Vagina (tissue), 2 donors: ENCODE measurements around the gene SESTD1. TPM values are rescaled to one million over a fixed set of nuclear protein-coding genes. Genes with fewer than 3 reads are reported as not detected.

ENCODE experiments used
- DNase-seq, 2 donors: peaks; one replicate each; pipeline ENCODE4 v3.0.0-alpha.2; 2017; ENCODE audit errors: extremely low spot score in 2 of 2
- H3K27ac ChIP-seq: fragments of 200-600 bp; sonication (generic); one replicate; pipeline ENCODE4 v1.5.1; 2019
- H3K27me3 ChIP-seq: fragments of 200-600 bp; sonication (generic); one replicate; pipeline ENCODE4 v1.5.1; 2019
- H3K36me3 ChIP-seq, 2 donors: fragments of 200-600 bp; sonication (generic); one replicate each; pipeline ENCODE4 v1.5.1; 2017 to 2019
- H3K4me1 ChIP-seq: fragments of 200-600 bp; sonication (generic); one replicate; pipeline ENCODE4 v1.5.1; 2019
- H3K4me3 ChIP-seq, 2 donors: fragments of 200-600 bp; sonication (generic); 1 replicate in 1 of 2; 2 replicates in 1 of 2; pipeline ENCODE4 v1.5.1; 2016 to 2019
- H3K9me3 ChIP-seq: fragments of 200-600 bp; sonication (generic); one replicate; pipeline ENCODE4 v1.5.1; 2019
- CTCF ChIP-seq, 3 experiments: fragments of 450-650 bp in 2 of 3; fragments of 200-600 bp in 1 of 3; sonication (generic) in 1 of 3; IDR thresholded peaks; one replicate each; pipeline ENCODE4 v1.5.1; 2017 to 2019; ENCODE audit warnings: antibody characterized with exemption in 3 of 3, mild to moderate bottlenecking in 2 of 3, moderate library complexity in 2 of 3
- POLR2A ChIP-seq, 2 donors: fragments of 450-650 bp; IDR thresholded peaks; one replicate each; pipeline ENCODE4 v1.6.1; 2017; ENCODE audit warnings: antibody characterized with exemption in 2 of 2, mild to moderate bottlenecking in 2 of 2, moderate library complexity in 2 of 2
- POLR2AphosphoS5 ChIP-seq, 2 donors: sonication (generic); formaldehyde crosslinking; IDR thresholded peaks; one replicate each; pipeline ENCODE4 v1.9.0; 2017; ENCODE audit warnings: antibody characterized with exemption in 2 of 2, mild to moderate bottlenecking in 2 of 2, low read depth in 1 of 2; ENCODE audit not compliant: insufficient read depth in 1 of 2
- intact Hi-C: fragments of 100-400 bp; cut with DNase I; formaldehyde crosslinking; loops from one replicate; pipeline ENCODE4 v1.15.1; 2023
- total RNA-seq: library from RNA; depleted of rRNA; stranded (reverse); fragments of >200 nt; gene quantifications from one replicate; pipeline ENCODE4 v1.2.3, GENCODE V29; 2016

The SESTD1 gene
- total RNA-seq, 1 donor from 2014 or later = 23.3 TPM

GRCh38 chr2:179193759-179194394, 70.8 kb downstream of the SESTD1 start:
- Histone ChIP-seq H3K36me3 (no peaks in the 10 kb centered on the region), H3K4me1 (no peaks in the 10 kb centered on the region), H3K9me3 (peaks cover 5% of the 10 kb centered on the region), H3K27me3 (no peaks in the 10 kb centered on the region), H3K27ac (no peak overlapping the region), H3K4me3 (no peak overlapping the region)
- intact Hi-C loops = no loop called here
- DNase-seq = no peak
- TF ChIP-seq POLR2AphosphoS5 (IDR thresholded peaks at IDR 0.05; ENCODE audit: insufficient read depth in 1 of 2, low read depth in 1 of 2) = no peak
- TF ChIP-seq POLR2A (IDR thresholded peaks at IDR 0.05) = no peak
- TF ChIP-seq CTCF (IDR thresholded peaks at IDR 0.05) = no peak

- Histone ChIP-seq H3K4me1 (no peaks in the 10 kb centered on the region), H3K9me3 (peaks cover 5% of the 10 kb centered on the region), H3K36me3 (no peaks in the 10 kb centered on the region), H3K4me3 (no peak overlapping the region), H3K27ac (no peak overlapping the region), H3K27me3 (no peaks in the 10 kb centered on the region)
- TF ChIP-seq CTCF (IDR thresholded peaks at IDR 0.05) = no peak
- TF ChIP-seq POLR2AphosphoS5 (IDR thresholded peaks at IDR 0.05; ENCODE audit: insufficient read depth in 1 of 2, low read depth in 1 of 2) = no peak
- TF ChIP-seq POLR2A (IDR thresholded peaks at IDR 0.05) = no peak
- DNase-seq = no peak
- intact Hi-C loops = no loop called here
These were observed 73.5 kb downstream of the SESTD1 start for GRCh38 chr2:179191110-179191509.

- Histone ChIP-seq H3K36me3 (no peaks in the 10 kb centered on the region), H3K4me3 (no peak overlapping the region), H3K27me3 (no peaks in the 10 kb centered on the region), H3K4me1 (no peaks in the 10 kb centered on the region), H3K9me3 (peaks cover 5% of the 10 kb centered on the region), H3K27ac (no peak overlapping the region)
- no peak for TF ChIP-seq POLR2AphosphoS5 (IDR thresholded peaks at IDR 0.05; ENCODE audit: insufficient read depth in 1 of 2, low read depth in 1 of 2)
- TF ChIP-seq CTCF (IDR thresholded peaks at IDR 0.05) = no peak
- TF ChIP-seq POLR2A (IDR thresholded peaks at IDR 0.05) = no peak
- intact Hi-C loops = no loop called here
- no peak for DNase-seq
These were observed 78.5 kb downstream of the SESTD1 start for GRCh38 chr2:179186126-179186525.

- TF ChIP-seq CTCF (IDR thresholded peaks at IDR 0.05) = no peak
- intact Hi-C loops = no loop called here
- Histone ChIP-seq H3K27me3 (no peaks in the 10 kb centered on the region), H3K4me3 (no peak overlapping the region), H3K36me3 (no peaks in the 10 kb centered on the region), H3K4me1 (no peaks in the 10 kb centered on the region), H3K9me3 (no peaks in the 10 kb centered on the region), H3K27ac (no peak overlapping the region)
- no peak for DNase-seq
These were observed 80.0 kb downstream of the SESTD1 start for GRCh38 chr2:179184610-179185009.

GRCh38 chr2:179181002-179181401, 83.6 kb downstream of the SESTD1 start:
- no peak for DNase-seq

More at GRCh38 chr2:179181002-179181401, 83.6 kb downstream of the SESTD1 start:
- Histone ChIP-seq H3K9me3 (no peaks in the 10 kb centered on the region), H3K4me3 (no peak overlapping the region), H3K4me1 (no peaks in the 10 kb centered on the region), H3K36me3 (peaks cover 0 to 6% of the 10 kb centered on the region in 2 donors), H3K27ac (no peak overlapping the region), H3K27me3 (no peaks in the 10 kb centered on the region)
- TF ChIP-seq POLR2AphosphoS5 (IDR thresholded peaks at IDR 0.05; ENCODE audit: insufficient read depth in 1 of 2, low read depth in 1 of 2) = no peak
- TF ChIP-seq POLR2A (IDR thresholded peaks at IDR 0.05) = no peak
- no peak for TF ChIP-seq CTCF (IDR thresholded peaks at IDR 0.05)
- intact Hi-C loops = no loop called here
